PC-3 (cell line): ENCODE results near the gene AURKB.

Experiments
- EZH2 ChIP-seq: fragments of 300-600 bp; sonication (generic); IDR thresholded peaks from one replicate; pipeline ENCODE4 v1.6.1; 2017; ENCODE audit warnings: antibody characterized with exemption, mild to moderate bottlenecking, low read length; ENCODE audit not compliant: unreplicated experiment
- TF ChIP-seq, protein P1 (sequence below): fragments of 300-600 bp; sonication (generic); conservative IDR thresholded peaks from 2 replicates; pipeline ENCODE4 v1.5.1; 2017; ENCODE audit warnings: antibody characterized with exemption, low read depth, mild to moderate bottlenecking, low read length

DNA sequence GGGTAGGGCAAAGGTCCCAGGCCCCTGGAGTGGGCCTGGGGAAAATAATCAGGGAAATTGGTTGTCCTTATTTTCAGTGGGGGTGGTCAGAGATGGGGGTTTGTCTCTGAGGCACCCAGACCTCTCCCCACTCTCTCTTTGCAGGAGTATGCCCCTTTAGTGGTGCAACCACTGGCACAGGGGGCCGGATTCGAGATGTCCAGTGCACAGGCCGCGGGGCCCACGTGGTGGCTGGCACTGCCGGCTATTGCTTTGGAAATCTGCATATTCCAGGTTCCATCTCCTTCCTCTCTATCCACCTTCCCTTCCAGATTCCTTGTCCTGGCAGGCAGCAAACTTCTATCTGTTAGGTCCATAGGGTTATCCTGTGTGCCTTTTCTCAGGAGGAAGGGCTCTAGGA is 46.3 kb upstream of the AURKB start:
- TF ChIP-seq, protein P1, sequence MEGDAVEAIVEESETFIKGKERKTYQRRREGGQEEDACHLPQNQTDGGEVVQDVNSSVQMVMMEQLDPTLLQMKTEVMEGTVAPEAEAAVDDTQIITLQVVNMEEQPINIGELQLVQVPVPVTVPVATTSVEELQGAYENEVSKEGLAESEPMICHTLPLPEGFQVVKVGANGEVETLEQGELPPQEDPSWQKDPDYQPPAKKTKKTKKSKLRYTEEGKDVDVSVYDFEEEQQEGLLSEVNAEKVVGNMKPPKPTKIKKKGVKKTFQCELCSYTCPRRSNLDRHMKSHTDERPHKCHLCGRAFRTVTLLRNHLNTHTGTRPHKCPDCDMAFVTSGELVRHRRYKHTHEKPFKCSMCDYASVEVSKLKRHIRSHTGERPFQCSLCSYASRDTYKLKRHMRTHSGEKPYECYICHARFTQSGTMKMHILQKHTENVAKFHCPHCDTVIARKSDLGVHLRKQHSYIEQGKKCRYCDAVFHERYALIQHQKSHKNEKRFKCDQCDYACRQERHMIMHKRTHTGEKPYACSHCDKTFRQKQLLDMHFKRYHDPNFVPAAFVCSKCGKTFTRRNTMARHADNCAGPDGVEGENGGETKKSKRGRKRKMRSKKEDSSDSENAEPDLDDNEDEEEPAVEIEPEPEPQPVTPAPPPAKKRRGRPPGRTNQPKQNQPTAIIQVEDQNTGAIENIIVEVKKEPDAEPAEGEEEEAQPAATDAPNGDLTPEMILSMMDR, result no peak
- TF ChIP-seq EZH2, result no peak
